Smooth muscle cell (in vitro differentiated cells): ENCODE measurements around the gene MAP7. TPM values are rescaled to one million over a fixed set of nuclear protein-coding genes. Genes with fewer than 3 reads are reported as not detected.
"Not testable (repeated sequence)": the region's sequence is repeated elsewhere in the genome, so short reads cannot be mapped to it uniquely, and the experiment has no call there.

ENCODE experiments used
- DNase-seq: peaks from one replicate; lab custom pipeline; 2025; ENCODE audit not compliant: unreplicated experiment; lab: John Stamatoyannopoulos, UW
- H2AFZ ChIP-seq: fragments of 200-600 bp; sonication (generic); 2 replicates; pipeline ENCODE4 v1.6.0; 2016; ENCODE audit warnings: antibody characterized with exemption, low read depth, mild to moderate bottlenecking
- H3F3A ChIP-seq: fragments of 200-600 bp; sonication (generic); 2 replicates; pipeline ENCODE4 v1.6.0; 2017; ENCODE audit warnings: antibody characterized with exemption, low read depth
- H3K27ac ChIP-seq: fragments of 200-600 bp; sonication (generic); 2 replicates; pipeline ENCODE4 v1.5.1; 2016; ENCODE audit warnings: low read depth, mild to moderate bottlenecking
- H3K27me3 ChIP-seq: fragments of 200-600 bp; sonication (generic); 2 replicates; pipeline ENCODE4 v1.6.1; 2016; ENCODE audit warnings: low read depth, mild to moderate bottlenecking
- H3K36me3 ChIP-seq: fragments of 200-600 bp; sonication (generic); 2 replicates; pipeline ENCODE4 v1.5.1; 2016; ENCODE audit warnings: low read depth
- H3K4me1 ChIP-seq: fragments of 200-600 bp; sonication (generic); 2 replicates; pipeline ENCODE4 v1.5.1; 2016; ENCODE audit warnings: low read depth
- H3K4me2 ChIP-seq: fragments of 200-600 bp; sonication (generic); 2 replicates; pipeline ENCODE4 v1.6.0; 2016; ENCODE audit warnings: mild to moderate bottlenecking
- H3K4me3 ChIP-seq: fragments of 200-600 bp; sonication (generic); 2 replicates; pipeline ENCODE4 v1.5.1; 2016; ENCODE audit warnings: mild to moderate bottlenecking
- H3K79me2 ChIP-seq: fragments of 200-600 bp; sonication (generic); 2 replicates; pipeline ENCODE4 v1.6.0; 2016; ENCODE audit warnings: low read depth, mild to moderate bottlenecking
- H3K9ac ChIP-seq: fragments of 200-600 bp; sonication (generic); 2 replicates; pipeline ENCODE4 v1.6.0; 2016; ENCODE audit warnings: low read depth
- H3K9me3 ChIP-seq: fragments of 200-600 bp; sonication (generic); replicated peaks from 2 replicates; pipeline ENCODE4 v1.5.1; 2016; ENCODE audit warnings: low read depth
- H4K20me1 ChIP-seq: fragments of 200-600 bp; sonication (generic); 2 replicates; pipeline ENCODE4 v1.6.0; 2016; ENCODE audit warnings: low read depth
- WGBS: methylation state at CpG from one replicate; pipeline ENCODE4 v1.1.7; 2016; ENCODE audit warnings: low lambda C conversion rate; 5-methylcytosine and 5-hydroxymethylcytosine counted together
- polyA plus RNA-seq: library from polyadenylated mRNA; unstranded; fragments of >200 nt; fragmentation: Nextera tagmentation; extraction: Ambion mirVana; gene quantifications from 2 replicates; pipeline ENCODE4 v1.2.1, GENCODE V29; 2016
- total RNA-seq: library from RNA; depleted of rRNA; stranded (reverse); fragments of >200 nt; gene quantifications from 2 replicates; pipeline ENCODE4 v1.2.3, GENCODE V29; 2014
- TF ChIP-seq, protein P1 (sequence below): fragments of 200-600 bp; sonication (generic); IDR thresholded peaks from 2 replicates; pipeline ENCODE4 v1.5.1; 2017; ENCODE audit warnings: borderline replicate concordance, mild to moderate bottlenecking, antibody characterized with exemption; ENCODE audit not compliant: insufficient read depth, poor library complexity, severe bottlenecking

The MAP7 gene
- total and polyA plus RNA-seq, 2 experiments from 2014 or later = 1.6 to 8.2 TPM

DNA sequence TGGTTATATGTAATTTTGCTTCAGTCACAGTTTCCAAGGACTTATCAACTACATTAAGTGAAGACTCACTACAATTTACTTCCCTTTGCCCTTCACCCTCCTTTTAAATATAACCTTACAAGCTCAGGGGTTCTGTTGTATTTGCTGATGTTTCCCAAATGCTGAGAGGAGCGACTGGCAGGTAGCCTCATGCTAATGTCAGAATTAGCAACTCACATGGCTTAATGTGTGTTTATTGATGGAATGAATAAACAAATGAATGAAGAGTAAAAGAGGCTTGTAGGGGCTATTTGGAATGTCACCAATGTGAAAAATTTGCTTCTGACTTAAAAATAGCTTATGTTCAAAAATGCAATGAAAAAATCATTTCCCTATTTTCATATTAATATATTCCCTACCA is 41.4 kb upstream of the MAP7 start:
- no peak for DNase-seq
- Histone ChIP-seq H3K4me1 (no peaks in the 10 kb centered on the region), H3K9ac (no peak overlapping the region), H3K4me3 (no peak overlapping the region), H4K20me1 (no peaks in the 10 kb centered on the region), H3K36me3 (no peaks in the 10 kb centered on the region), H3K27ac (no peak overlapping the region), H2AFZ (no peak overlapping the region), H3K27me3 (no peaks in the 10 kb centered on the region), H3K9me3 (no peaks in the 10 kb centered on the region), H3K4me2 (no peak overlapping the region), H3K79me2 (no peaks in the 10 kb centered on the region), H3F3A (no peaks in the 10 kb centered on the region)
- WGBS = 57% methylated on average over 1 of the region's 1 CpG
- TF ChIP-seq, protein P1, sequence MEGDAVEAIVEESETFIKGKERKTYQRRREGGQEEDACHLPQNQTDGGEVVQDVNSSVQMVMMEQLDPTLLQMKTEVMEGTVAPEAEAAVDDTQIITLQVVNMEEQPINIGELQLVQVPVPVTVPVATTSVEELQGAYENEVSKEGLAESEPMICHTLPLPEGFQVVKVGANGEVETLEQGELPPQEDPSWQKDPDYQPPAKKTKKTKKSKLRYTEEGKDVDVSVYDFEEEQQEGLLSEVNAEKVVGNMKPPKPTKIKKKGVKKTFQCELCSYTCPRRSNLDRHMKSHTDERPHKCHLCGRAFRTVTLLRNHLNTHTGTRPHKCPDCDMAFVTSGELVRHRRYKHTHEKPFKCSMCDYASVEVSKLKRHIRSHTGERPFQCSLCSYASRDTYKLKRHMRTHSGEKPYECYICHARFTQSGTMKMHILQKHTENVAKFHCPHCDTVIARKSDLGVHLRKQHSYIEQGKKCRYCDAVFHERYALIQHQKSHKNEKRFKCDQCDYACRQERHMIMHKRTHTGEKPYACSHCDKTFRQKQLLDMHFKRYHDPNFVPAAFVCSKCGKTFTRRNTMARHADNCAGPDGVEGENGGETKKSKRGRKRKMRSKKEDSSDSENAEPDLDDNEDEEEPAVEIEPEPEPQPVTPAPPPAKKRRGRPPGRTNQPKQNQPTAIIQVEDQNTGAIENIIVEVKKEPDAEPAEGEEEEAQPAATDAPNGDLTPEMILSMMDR = no peak

DNA sequence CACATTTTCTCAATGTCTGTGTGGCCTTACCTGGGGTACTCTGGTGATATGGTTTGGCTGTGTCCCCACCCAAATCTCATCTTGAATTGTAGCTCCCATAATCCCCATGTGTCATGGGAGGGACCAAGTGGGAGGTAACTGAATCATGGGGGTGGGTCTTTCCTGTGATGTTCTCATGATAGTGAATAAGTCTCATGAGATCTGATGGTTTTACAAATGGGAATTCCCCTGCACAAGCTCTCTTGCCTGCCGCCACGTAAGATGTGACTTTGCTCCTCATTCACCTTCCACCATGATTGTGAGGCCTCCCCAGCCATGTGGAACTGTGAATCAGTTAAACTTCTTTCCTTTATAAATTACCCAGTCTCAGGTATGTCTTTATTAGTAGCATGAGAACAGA is 40.6 kb upstream of the MAP7 start:
- not testable (repeated sequence) for H3K4me2 ChIP-seq, H3K9me3 ChIP-seq, H3K4me3 ChIP-seq, H3F3A ChIP-seq, H3K27ac ChIP-seq, H3K27me3 ChIP-seq, H3K36me3 ChIP-seq, H3K9ac ChIP-seq, H4K20me1 ChIP-seq, H3K79me2 ChIP-seq, H2AFZ ChIP-seq, H3K4me1 ChIP-seq, DNase-seq
- WGBS = 100% methylated on average over 2 of the region's 2 CpGs

GRCh38 chr6:136587527-136587926 is 37.3 kb upstream of the MAP7 start:
- no peak overlapping the region for H3K9ac ChIP-seq
- H3K9me3 ChIP-seq = no peaks in the 10 kb centered on the region
- DNase-seq = no peak
- no peak overlapping the region for H3K27ac ChIP-seq
- H3K36me3 ChIP-seq = no peaks in the 10 kb centered on the region
- H2AFZ ChIP-seq = no peak overlapping the region
- H4K20me1 ChIP-seq = no peaks in the 10 kb centered on the region
- H3F3A ChIP-seq = no peaks in the 10 kb centered on the region
- no peaks in the 10 kb centered on the region for H3K4me1 ChIP-seq
- H3K4me2 ChIP-seq = no peak overlapping the region
- H3K27me3 ChIP-seq = no peaks in the 10 kb centered on the region
- WGBS = 95% methylated on average over 1 of the region's 1 CpG
- TF ChIP-seq, protein P1 = no peak
- H3K79me2 ChIP-seq = no peaks in the 10 kb centered on the region
- H3K4me3 ChIP-seq = no peak overlapping the region

GRCh38 chr6:136586295-136586694 is 36.1 kb upstream of the MAP7 start:
- Histone ChIP-seq H3K4me1 (no peaks in the 10 kb centered on the region), H3K36me3 (no peaks in the 10 kb centered on the region), H2AFZ (no peak overlapping the region), H3K4me3 (no peak overlapping the region), H3K79me2 (no peaks in the 10 kb centered on the region), H3K27me3 (no peaks in the 10 kb centered on the region), H3F3A (no peaks in the 10 kb centered on the region), H3K9me3 (no peaks in the 10 kb centered on the region), H3K4me2 (no peak overlapping the region), H3K27ac (no peak overlapping the region), H4K20me1 (no peaks in the 10 kb centered on the region), H3K9ac (no peak overlapping the region)
- TF ChIP-seq, protein P1 = no peak
- 68% methylated on average over 4 of the region's 4 CpGs for WGBS
- no peak for DNase-seq

- not testable (repeated sequence) for H3K9me3 ChIP-seq, DNase-seq, H4K20me1 ChIP-seq, H3K4me1 ChIP-seq, H3F3A ChIP-seq, H3K79me2 ChIP-seq, H3K27ac ChIP-seq, H3K4me2 ChIP-seq, H3K36me3 ChIP-seq, H3K27me3 ChIP-seq, H3K9ac ChIP-seq, H2AFZ ChIP-seq, H3K4me3 ChIP-seq
- WGBS = 95% methylated on average over 2 of the region's 2 CpGs
These were observed 35.3 kb upstream of the MAP7 start for GRCh38 chr6:136585523-136585922.

GRCh38 chr6:136584290-136584689 is 34.1 kb upstream of the MAP7 start:
- not testable (repeated sequence) for H3K27me3 ChIP-seq, H3F3A ChIP-seq, H3K4me2 ChIP-seq, H4K20me1 ChIP-seq, H3K79me2 ChIP-seq, H3K9me3 ChIP-seq, H3K4me1 ChIP-seq, H3K36me3 ChIP-seq, H3K4me3 ChIP-seq, H2AFZ ChIP-seq, H3K9ac ChIP-seq, H3K27ac ChIP-seq, DNase-seq
- WGBS = 85% methylated on average over 5 of the region's 5 CpGs
